Kidney (tissue), 14 donors: Measurements from ENCODE around the gene EBF4. TPM values are rescaled to one million over a fixed set of nuclear protein-coding genes. Genes with fewer than 3 reads are reported as not detected.
A peak's percentile ranks its signal among the peaks of the same experiment; 100 is the strongest.

Source experiments
- DNase-seq, 5 donors: peaks; one replicate each; pipeline ENCODE4 v3.0.0-alpha.2; 2013 to 2020
- FAIRE-seq: peaks from 2 replicates; lab custom pipeline; 2012; peaks lifted over from hg19 to GRCh38; lab: Jason Lieb, UNC
- H3K27ac ChIP-seq, 2 donors: one replicate each; pipeline ENCODE4 v1.7.0; 2013; ENCODE audit warnings: low read depth in 2 of 2, low read length in 2 of 2, inconsistent platforms in 1 of 2
- H3K27me3 ChIP-seq: one replicate; pipeline ENCODE4 v1.7.1; 2013; ENCODE audit warnings: low read length, inconsistent platforms; ENCODE audit not compliant: control insufficient read depth, insufficient read depth
- H3K36me3 ChIP-seq, 3 donors: one replicate each; pipeline versions ENCODE4 v1.7.0 to v1.7.1; 2013; ENCODE audit warnings: low read length in 3 of 3, control low read depth in 1 of 3, inconsistent platforms in 1 of 3; ENCODE audit not compliant: insufficient read depth in 3 of 3, control insufficient read depth in 2 of 3
- H3K4me1 ChIP-seq, 3 donors: one replicate each; pipeline versions ENCODE4 v1.7.0 to v1.7.1; 2013; ENCODE audit warnings: low read length in 3 of 3, inconsistent platforms in 1 of 3, low read depth in 1 of 3; ENCODE audit not compliant: control insufficient read depth in 2 of 3, insufficient read depth in 2 of 3
- H3K4me3 ChIP-seq, 3 donors: one replicate each; pipeline versions ENCODE4 v1.7.0 to v1.8.1; 2013; ENCODE audit warnings: low read length in 3 of 3, control low read depth in 1 of 3, inconsistent platforms in 1 of 3
- H3K9ac ChIP-seq, 3 donors: one replicate each; pipeline versions ENCODE4 v1.7.0 to v1.7.1; 2013; ENCODE audit warnings: low read length in 3 of 3, control low read depth in 1 of 3, inconsistent platforms in 1 of 3
- H3K9me3 ChIP-seq, 3 donors: one replicate each; pipeline versions ENCODE4 v1.7.0 to v1.7.1; 2013; ENCODE audit warnings: low read length in 3 of 3, control low read depth in 1 of 3, inconsistent platforms in 1 of 3; ENCODE audit not compliant: control insufficient read depth in 2 of 3, insufficient read depth in 1 of 3
- intact Hi-C: fragments of 100-400 bp; cut with DNase I; formaldehyde crosslinking; loops from one replicate; pipeline ENCODE4 v1.11.1; 2022
- polyA plus RNA-seq: library from polyadenylated mRNA; stranded (reverse); fragments of 350-450 nt; fragmentation: Illumina TruSeq; extraction: RNeasy Lipid Tissue Mini Kit (QIAGEN cat#74804); gene quantifications from one replicate; pipeline ENCODE4 v1.2.3, GENCODE V29; 2014; ENCODE audit warnings: low read depth, low replicate concordance; ENCODE audit not compliant: insufficient read depth
- total RNA-seq: library from RNA; stranded (reverse); fragmentation: NEBNext Ultra II Directional; extraction: Animal tissue kit (Norgen Biotek cat#: 25700); gene quantifications from one replicate; pipeline ENCODE4 v1.2.1, GENCODE V29; 2021
- TF ChIP-seq, protein P1 (sequence below): IDR thresholded peaks from 3 replicates; pipeline ENCODE4 v1.5.1; 2012; ENCODE audit warnings: mild to moderate bottlenecking, moderate library complexity, borderline replicate concordance; ENCODE audit not compliant: insufficient read depth; ENCODE audit errors: extremely low read depth
- donor health status: control.
- donor health status: control.
- donor health status: control.
- donor health status: control.
- donor health status: control.
- donor health status: DM: yes; HTN: yes; CAD: no.
- donor health status: Normal renal cell carcinoma (clear cell type).

EBF4 gene
- total and polyA plus RNA-seq, 2 donors from 2014 or later = 8.8 to 10.2 TPM

DNA sequence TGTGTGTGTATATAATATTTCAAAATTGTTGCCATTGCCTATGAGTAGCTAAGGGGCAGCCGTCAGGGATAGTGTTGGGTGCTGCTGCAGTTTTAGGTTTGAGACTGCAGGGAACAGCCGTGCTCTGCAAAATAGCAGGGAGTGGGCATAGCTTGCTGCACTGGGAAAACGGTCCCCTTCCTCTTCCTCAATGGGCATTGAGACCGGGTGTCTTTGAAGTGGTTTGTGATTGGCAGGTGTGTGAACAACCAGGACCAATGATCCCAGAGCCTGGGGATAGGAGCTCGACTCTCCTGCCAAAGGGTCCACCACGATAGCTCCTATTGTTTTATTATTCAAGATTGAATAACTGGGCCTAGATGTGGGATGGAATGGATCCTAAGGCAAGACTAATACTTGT, 5.1 kb upstream of the EBF4 start:
- DNase-seq = no peak
- Histone ChIP-seq H3K4me3 (no peak overlapping the region), H3K4me1 (peaks cover 0 to 4% (median 0%) of the 10 kb centered on the region in 3 donors), H3K27ac (no peak overlapping the region), H3K9me3 (no peaks in the 10 kb centered on the region), H3K27me3 (no peaks in the 10 kb centered on the region), H3K36me3 (no peaks in the 10 kb centered on the region), H3K9ac (no peak overlapping the region)
- FAIRE-seq = no peak
- TF ChIP-seq, protein P1, sequence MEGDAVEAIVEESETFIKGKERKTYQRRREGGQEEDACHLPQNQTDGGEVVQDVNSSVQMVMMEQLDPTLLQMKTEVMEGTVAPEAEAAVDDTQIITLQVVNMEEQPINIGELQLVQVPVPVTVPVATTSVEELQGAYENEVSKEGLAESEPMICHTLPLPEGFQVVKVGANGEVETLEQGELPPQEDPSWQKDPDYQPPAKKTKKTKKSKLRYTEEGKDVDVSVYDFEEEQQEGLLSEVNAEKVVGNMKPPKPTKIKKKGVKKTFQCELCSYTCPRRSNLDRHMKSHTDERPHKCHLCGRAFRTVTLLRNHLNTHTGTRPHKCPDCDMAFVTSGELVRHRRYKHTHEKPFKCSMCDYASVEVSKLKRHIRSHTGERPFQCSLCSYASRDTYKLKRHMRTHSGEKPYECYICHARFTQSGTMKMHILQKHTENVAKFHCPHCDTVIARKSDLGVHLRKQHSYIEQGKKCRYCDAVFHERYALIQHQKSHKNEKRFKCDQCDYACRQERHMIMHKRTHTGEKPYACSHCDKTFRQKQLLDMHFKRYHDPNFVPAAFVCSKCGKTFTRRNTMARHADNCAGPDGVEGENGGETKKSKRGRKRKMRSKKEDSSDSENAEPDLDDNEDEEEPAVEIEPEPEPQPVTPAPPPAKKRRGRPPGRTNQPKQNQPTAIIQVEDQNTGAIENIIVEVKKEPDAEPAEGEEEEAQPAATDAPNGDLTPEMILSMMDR = no peak
- intact Hi-C loops = no loop called here

GRCh38 chr20:2688041-2688591, 4.5 kb upstream of the EBF4 start:
- FAIRE-seq (no peak), DNase-seq (peak; percentile 63 to 82 (median 74))
- Histone ChIP-seq H3K36me3 (no peaks in the 10 kb centered on the region), H3K9me3 (no peaks in the 10 kb centered on the region), H3K4me1 (peaks cover 0 to 4% (median 0%) of the 10 kb centered on the region in 3 donors), H3K9ac (no peak overlapping the region), H3K4me3 (no peak overlapping the region), H3K27ac (no peak overlapping the region), H3K27me3 (no peaks in the 10 kb centered on the region)
- intact Hi-C loops = no loop called here
- TF ChIP-seq, protein P1 = peak; percentile 38

- Histone ChIP-seq H3K9ac (no peak overlapping the region), H3K27me3 (peaks cover 5% of the 10 kb centered on the region), H3K36me3 (no peaks in the 10 kb centered on the region), H3K27ac (no peak overlapping the region), H3K4me1 (peaks cover 0 to 4% (median 0%) of the 10 kb centered on the region in 3 donors), H3K4me3 (no peak overlapping the region), H3K9me3 (no peaks in the 10 kb centered on the region)
- DNase-seq = no peak
- TF ChIP-seq, protein P1 = no peak
- FAIRE-seq = no peak
- intact Hi-C loops = no loop called here
Observed at GRCh38 chr20:2690213-2690612, 2.4 kb upstream of the EBF4 start.

DNA sequence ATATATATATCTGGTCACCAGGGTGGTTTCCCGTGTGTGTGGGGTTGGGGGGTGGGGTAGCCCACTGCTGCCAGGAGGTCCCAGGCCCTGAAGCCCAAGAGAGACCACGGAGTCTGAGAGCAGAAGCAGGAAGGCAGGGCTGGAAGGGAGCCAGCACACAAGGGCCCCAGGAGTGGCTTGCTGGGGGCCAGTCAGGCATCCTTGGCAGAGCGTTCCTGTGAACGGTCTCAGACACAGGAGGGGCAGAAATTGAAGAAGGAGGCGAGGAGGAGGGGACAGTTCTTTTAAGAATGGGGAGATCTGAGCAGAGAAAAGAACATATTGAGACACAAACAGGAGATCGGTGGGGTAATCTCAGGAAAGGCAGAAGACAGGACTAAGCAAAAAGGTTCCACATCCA, 1.9 kb upstream of the EBF4 start:
- Histone ChIP-seq H3K36me3 (no peaks in the 10 kb centered on the region), H3K27me3 (peaks cover 8% of the 10 kb centered on the region), H3K9me3 (no peaks in the 10 kb centered on the region), H3K9ac (no peak overlapping the region), H3K4me3 (no peak overlapping the region), H3K27ac (no peak overlapping the region), H3K4me1 (peaks cover 0 to 4% (median 0%) of the 10 kb centered on the region in 3 donors)
- DNase-seq = peak in 2 of 5 donors; percentile 40 to 73
- no peak for FAIRE-seq
- intact Hi-C loops = no loop called here
- TF ChIP-seq, protein P1 = no peak
